GM12891 (cell line): Measurements from ENCODE around the gene PDCD1LG2.

ENCODE experiments used
- PAX5 ChIP-seq: IDR thresholded peaks from 2 replicates; pipeline ENCODE4 v1.6.1; 2011; ENCODE audit warnings: low read length, moderate library complexity, mild to moderate bottlenecking; ENCODE audit not compliant: insufficient read depth, severe bottlenecking
- POLR2A ChIP-seq: IDR thresholded peaks from 2 replicates; pipeline ENCODE4 v1.6.1; 2011; ENCODE audit warnings: low read depth, low read length, control low read depth
- POLR2AphosphoS5 ChIP-seq: IDR thresholded peaks from 2 replicates; pipeline ENCODE4 v1.6.1; 2011; ENCODE audit warnings: low read depth, low read length, control low read depth
- POU2F2 ChIP-seq: IDR thresholded peaks from 2 replicates; pipeline ENCODE4 v1.6.1; 2011; ENCODE audit warnings: low read depth, mild to moderate bottlenecking, control low read depth, low read length, moderate library complexity
- SPI1 ChIP-seq: IDR thresholded peaks from 2 replicates; pipeline ENCODE4 v1.6.1; 2011; ENCODE audit warnings: low read depth, low read length, control low read depth
- TAF1 ChIP-seq: IDR thresholded peaks from 2 replicates; pipeline ENCODE4 v1.6.1; 2011; ENCODE audit warnings: low read depth, low read length, control low read depth

DNA sequence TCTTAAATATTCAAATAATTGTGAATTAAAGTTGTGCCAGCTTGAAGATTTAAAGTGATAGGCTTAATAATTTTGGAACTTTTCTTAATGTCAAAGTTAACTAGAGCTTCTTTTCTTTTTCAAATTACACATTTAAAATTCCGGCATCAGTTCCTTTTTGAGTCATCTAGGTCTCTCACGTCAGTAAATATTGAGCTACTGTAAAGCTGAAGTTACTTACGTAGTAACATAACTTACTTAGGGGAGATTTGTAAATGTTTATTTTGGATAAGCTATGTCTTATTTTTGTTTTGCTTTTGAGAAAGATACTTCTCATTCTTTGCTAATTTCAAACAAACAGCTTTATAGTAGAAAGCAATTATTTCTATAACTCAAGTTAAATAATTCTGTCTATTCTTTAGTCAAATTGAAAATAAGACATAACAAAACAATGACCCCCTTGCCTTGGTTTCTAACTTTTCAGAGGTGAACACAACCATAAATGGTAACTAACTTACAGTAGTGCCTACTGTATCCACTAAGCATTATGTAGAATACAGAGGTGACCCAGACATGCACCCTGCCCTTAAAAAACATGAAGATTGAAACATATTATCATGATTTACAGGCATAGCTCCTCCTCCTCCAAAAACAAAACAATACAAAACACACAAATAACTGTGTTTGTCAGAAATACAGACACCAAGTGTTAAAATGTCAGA, 30.2 kb upstream of the PDCD1LG2 start:
- no peak for TF ChIP-seq POLR2A
- no peak for TF ChIP-seq POLR2AphosphoS5
- TF ChIP-seq SPI1: no peak
- TF ChIP-seq POU2F2: no peak
- TF ChIP-seq PAX5: no peak
- TF ChIP-seq TAF1: no peak
